Loucy (cell line): Measurements from ENCODE around the gene INO80B.

Experiments
- EZH2phosphoT487 ChIP-seq: fragments of 200-600 bp; IDR thresholded peaks from 2 replicates; pipeline ENCODE4 v1.6.1; 2018; ENCODE audit warnings: antibody characterized with exemption, mild to moderate bottlenecking, moderate library complexity, borderline replicate concordance
- TF ChIP-seq, protein P1 (sequence below): fragments of 200-600 bp; sonication (generic); conservative IDR thresholded peaks from 2 replicates; pipeline ENCODE4 v1.5.1; 2014; ENCODE audit warnings: mild to moderate bottlenecking, antibody characterized with exemption, low read length

GRCh38 chr2:74407682-74408081, 47.2 kb upstream of the INO80B start:
- TF ChIP-seq, protein P1, sequence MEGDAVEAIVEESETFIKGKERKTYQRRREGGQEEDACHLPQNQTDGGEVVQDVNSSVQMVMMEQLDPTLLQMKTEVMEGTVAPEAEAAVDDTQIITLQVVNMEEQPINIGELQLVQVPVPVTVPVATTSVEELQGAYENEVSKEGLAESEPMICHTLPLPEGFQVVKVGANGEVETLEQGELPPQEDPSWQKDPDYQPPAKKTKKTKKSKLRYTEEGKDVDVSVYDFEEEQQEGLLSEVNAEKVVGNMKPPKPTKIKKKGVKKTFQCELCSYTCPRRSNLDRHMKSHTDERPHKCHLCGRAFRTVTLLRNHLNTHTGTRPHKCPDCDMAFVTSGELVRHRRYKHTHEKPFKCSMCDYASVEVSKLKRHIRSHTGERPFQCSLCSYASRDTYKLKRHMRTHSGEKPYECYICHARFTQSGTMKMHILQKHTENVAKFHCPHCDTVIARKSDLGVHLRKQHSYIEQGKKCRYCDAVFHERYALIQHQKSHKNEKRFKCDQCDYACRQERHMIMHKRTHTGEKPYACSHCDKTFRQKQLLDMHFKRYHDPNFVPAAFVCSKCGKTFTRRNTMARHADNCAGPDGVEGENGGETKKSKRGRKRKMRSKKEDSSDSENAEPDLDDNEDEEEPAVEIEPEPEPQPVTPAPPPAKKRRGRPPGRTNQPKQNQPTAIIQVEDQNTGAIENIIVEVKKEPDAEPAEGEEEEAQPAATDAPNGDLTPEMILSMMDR: no peak
- no peak for TF ChIP-seq EZH2phosphoT487
